Iris pigment epithelial cell (primary cell): ENCODE measurements around the gene S100A9.
"Not testable (repeated sequence)": the region's sequence is repeated elsewhere in the genome, so short reads cannot be mapped to it uniquely, and the experiment has no call there.

Experiments used
- DNase-seq: peaks from one replicate; pipeline ENCODE4 v3.0.0-alpha.2; 2011; ENCODE audit warnings: low read depth

S100A9 gene

DNA sequence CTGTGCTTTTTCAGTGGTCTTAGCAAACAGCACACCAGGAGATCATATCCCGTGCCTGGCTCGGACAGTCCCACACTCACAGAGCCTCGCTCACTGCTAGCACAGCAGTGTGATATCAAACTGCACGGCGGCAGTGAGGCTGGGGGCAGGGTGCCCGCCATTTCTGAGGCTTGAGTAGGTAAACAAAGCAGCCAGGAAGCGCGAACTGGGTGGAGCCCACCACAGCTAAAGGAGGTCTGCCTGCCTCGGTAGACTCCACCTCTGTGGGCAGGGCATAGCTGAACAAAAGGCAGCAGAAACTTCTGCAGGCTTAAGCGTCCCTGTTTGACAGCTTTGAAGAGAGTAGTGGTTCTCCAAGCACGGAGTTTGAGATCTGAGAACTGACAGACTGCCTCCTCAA is 49.6 kb downstream of the S100A9 start:
- not testable (repeated sequence) for DNase-seq
